Measurements from ENCODE around the gene FCN2.

- TF ChIP-seq CTCF (IDR thresholded peaks at IDR 0.05) = no peak
- TF ChIP-seq POLR2A (IDR thresholded peaks at IDR 0.05) = no peak
Observed at GRCh38 chr9:134851020-134851419, 29.6 kb upstream of the FCN2 start.

All from esophagus squamous epithelium (tissue), 4 donors.